ENCODE measurements around the gene CDKN2D. TPM values are rescaled to one million over a fixed set of nuclear protein-coding genes. Genes with fewer than 3 reads are reported as not detected.

Gene CDKN2D
- total RNA-seq, 4 donors from 2014 or later = 5.1 to 18.9 (median 8.4) TPM

- TF ChIP-seq CTCF (IDR thresholded peaks at IDR 0.05; ENCODE audit: low read depth) = no peak
Measured at GRCh38 chr19:10554760-10555609, 13.8 kb downstream of the CDKN2D start.

- no peak for TF ChIP-seq CTCF (IDR thresholded peaks at IDR 0.05; ENCODE audit: low read depth)
Measured at GRCh38 chr19:10553943-10554381, 14.8 kb downstream of the CDKN2D start.

GRCh38 chr19:10553087-10553667 is 15.6 kb downstream of the CDKN2D start:
- no peak for TF ChIP-seq CTCF (IDR thresholded peaks at IDR 0.05; ENCODE audit: low read depth)

GRCh38 chr19:10552510-10553053 is 16.2 kb downstream of the CDKN2D start:
- TF ChIP-seq CTCF (IDR thresholded peaks at IDR 0.05; ENCODE audit: low read depth) = no peak

- TF ChIP-seq CTCF (IDR thresholded peaks at IDR 0.05; ENCODE audit: low read depth) = no peak
Measured at GRCh38 chr19:10551698-10552301, 17.0 kb downstream of the CDKN2D start.

GRCh38 chr19:10550336-10550735 is 18.4 kb downstream of the CDKN2D start:
- TF ChIP-seq CTCF (IDR thresholded peaks at IDR 0.05; ENCODE audit: low read depth) = no peak

- TF ChIP-seq CTCF (IDR thresholded peaks at IDR 0.05; ENCODE audit: low read depth) = no peak
Measured at GRCh38 chr19:10549733-10550132, 19.0 kb downstream of the CDKN2D start.
